ENCODE results near the gene SPDYE11. TPM values are rescaled to one million over a fixed set of nuclear protein-coding genes. Genes with fewer than 3 reads are reported as not detected.

SPDYE11 gene
- not detected in 2 replicates for total RNA-seq

GRCh38 chr7:73057811-73058210, at the start of gene SPDYE11:
Gene SPDYE11 (minus strand): TSS chr7:73057911. CDS start chr7:73056111, 1,800 bp downstream.

GRCh38 chr7:73085938-73086337, 28.2 kb upstream of the SPDYE11 start, which contains the start of gene SPDYE9:
Gene SPDYE9 (minus strand): TSS chr7:73086038. CDS start chr7:73084238, 1,800 bp downstream.

GRCh38 chr7:73029666-73030065, 28.0 kb downstream of the SPDYE11 start, which contains the start of gene SPDYE8:
Gene SPDYE8 (minus strand): TSS chr7:73029766. CDS start chr7:73027966, 1,800 bp downstream.

Other genes starting within 250 kb of the SPDYE11 start
- gene TYW1B, start 229.7 kb downstream of the SPDYE11 start, total RNA-seq = 0.30 and 0.67 TPM in 2 replicates
- gene POM121, start 132.8 kb downstream of the SPDYE11 start, total RNA-seq = 7.9 TPM in 2 replicates
- under 0.01 TPM in 1 of 2 replicates, not detected in the other for gene TRIM74, start 88.4 kb downstream of the SPDYE11 start, total RNA-seq
- not detected in 2 replicates for gene SPDYE8, start 28.1 kb downstream of the SPDYE11 start, total RNA-seq
- not detected in 2 replicates for gene SPDYE9, start 28.1 kb upstream of the SPDYE11 start, total RNA-seq